Activated B cell treated with CpG ODN at 0.5 μM for 24 hours (primary cell): Measurements from ENCODE around the gene COPG1. TPM values are rescaled to one million over a fixed set of nuclear protein-coding genes. Genes with fewer than 3 reads are reported as not detected.
"Not testable (repeated sequence)": the region's sequence is repeated elsewhere in the genome, so short reads cannot be mapped to it uniquely, and the experiment has no call there.

Experiments used
- ATAC-seq: fragments of 200-7000 bp; cut with Tn5 transposase; one replicate; pipeline ENCODE4 v1.10.0; 2021; ENCODE audit warnings: low read depth, mild to moderate bottlenecking, moderate library complexity
- CTCF ChIA-PET: fragments of 350-600 bp; sonication (Branson Sonifier 250); formaldehyde crosslinking; loops from one replicate; lab custom pipeline; 2021; ENCODE audit warnings: antibody characterized with exemption; lab: Charles Lee
- POLR2A ChIA-PET: fragments of 350-600 bp; sonication (Branson Sonifier 250); formaldehyde crosslinking; loops from one replicate; lab custom pipeline; 2021; ENCODE audit warnings: antibody characterized with exemption; lab: Charles Lee
- DNase-seq: peaks from one replicate; pipeline ENCODE4 v3.0.0; 2022
- H3K27ac Mint-ChIP-seq: one replicate; pipeline ENCODE4 v1.8.0; 2020; ENCODE audit warnings: mixed read lengths
- H3K27me3 Mint-ChIP-seq: one replicate; pipeline ENCODE4 v1.8.0; 2021; ENCODE audit warnings: mixed read lengths
- H3K36me3 Mint-ChIP-seq: one replicate; pipeline ENCODE4 v1.8.0; 2021; ENCODE audit warnings: low read depth, mixed read lengths
- H3K4me1 Mint-ChIP-seq: one replicate; pipeline ENCODE4 v1.8.0; 2021; ENCODE audit warnings: mixed read lengths
- H3K4me3 Mint-ChIP-seq: one replicate; pipeline ENCODE4 v1.8.0; 2020; ENCODE audit warnings: mild to moderate bottlenecking, mixed read lengths
- H3K9me3 Mint-ChIP-seq: one replicate; pipeline ENCODE4 v1.8.0; 2020; ENCODE audit warnings: mixed read lengths
- CTCF ChIP-seq: fragments of 200-600 bp; IDR thresholded peaks from one replicate; pipeline ENCODE4 v1.8.0; 2022; ENCODE audit warnings: antibody characterized with exemption, mild to moderate bottlenecking
- intact Hi-C: fragments of 100-400 bp; cut with micrococcal nuclease; formaldehyde crosslinking; loops from one replicate; pipeline ENCODE4 v1.15.1; 2024
- total RNA-seq: library from RNA; stranded (reverse); gene quantifications from 2 replicates; pipeline ENCODE4 v1.2.3, GENCODE V29; 2022

Gene COPG1
- total RNA-seq, 1 donor from 2014 or later, result 101 TPM

- Mint-ChIP-seq H3K4me3 (no peak overlapping the region), H3K9me3 (no peaks in the 10 kb centered on the region), H3K4me1 (no peaks in the 10 kb centered on the region), H3K27ac (no peak overlapping the region), H3K36me3 (no peaks in the 10 kb centered on the region), H3K27me3 (peaks cover 3% of the 10 kb centered on the region)
- intact Hi-C loops, result no loop called here
- ChIA-PET CTCF (no interaction called here), POLR2A (no interaction called here)
- DNase-seq (no peak), ATAC-seq (no peak)
- TF ChIP-seq CTCF, result no peak
Observed at GRCh38 chr3:129211772-129212171, 37.6 kb upstream of the COPG1 start.

- Mint-ChIP-seq H3K9me3 (no peaks in the 10 kb centered on the region), H3K27ac (no peak overlapping the region)
- no peak for TF ChIP-seq CTCF
Observed at GRCh38 chr3:129213238-129213637, 36.2 kb upstream of the COPG1 start.

GRCh38 chr3:129218742-129219141 is 30.7 kb upstream of the COPG1 start:
- H3K27ac Mint-ChIP-seq, result no peak overlapping the region
- H3K4me1 Mint-ChIP-seq, result no peaks in the 10 kb centered on the region
- DNase-seq (no peak), ATAC-seq (no peak)
- H3K36me3 Mint-ChIP-seq, result no peaks in the 10 kb centered on the region
- no peaks in the 10 kb centered on the region for H3K9me3 Mint-ChIP-seq
- intact Hi-C loops, result no loop called here
- TF ChIP-seq CTCF, result no peak
- ChIA-PET POLR2A (interaction anchor here (0.7 kb wide), 2 partner anchors 18 to 57 kb away, joined by 4 to 9 read pairs; no protein-coding TSS in a partner anchor), CTCF (no interaction called here)
- no peak overlapping the region for H3K4me3 Mint-ChIP-seq
- H3K27me3 Mint-ChIP-seq, result no peaks in the 10 kb centered on the region

More at GRCh38 chr3:129213238-129213637, 36.2 kb upstream of the COPG1 start:
- ATAC-seq (no peak), DNase-seq (no peak)
- ChIA-PET POLR2A (no interaction called here), CTCF (no interaction called here)
- intact Hi-C loops, result no loop called here
- Mint-ChIP-seq H3K4me3 (no peak overlapping the region), H3K4me1 (no peaks in the 10 kb centered on the region), H3K36me3 (no peaks in the 10 kb centered on the region), H3K27me3 (peaks cover 3% of the 10 kb centered on the region)

GRCh38 chr3:129224387-129224786 is 25.0 kb upstream of the COPG1 start:
- H3K4me3 Mint-ChIP-seq, H3K27ac Mint-ChIP-seq, ATAC-seq, H3K27me3 Mint-ChIP-seq, intact Hi-C loops, DNase-seq, H3K9me3 Mint-ChIP-seq, H3K36me3 Mint-ChIP-seq: not testable (repeated sequence)
- H3K4me1 Mint-ChIP-seq, result peaks cover 25% of the 10 kb centered on the region
- CTCF ChIA-PET, result interaction anchor here (1.0 to 1.2 kb wide), 2 partner anchors 19 to 21 kb away, joined by 3 to 6 read pairs; no protein-coding TSS in a partner anchor
- POLR2A ChIA-PET, result interaction anchor here (0.5 to 3.1 kb wide), 5 partner anchors 10 to 314 kb away, joined by 3 to 19 read pairs (median 4); no protein-coding TSS in a partner anchor

- Mint-ChIP-seq H3K27me3 (no peaks in the 10 kb centered on the region), H3K36me3 (no peaks in the 10 kb centered on the region), H3K27ac (no peak overlapping the region), H3K9me3 (no peaks in the 10 kb centered on the region), H3K4me3 (no peak overlapping the region), H3K4me1 (peaks cover 29% of the 10 kb centered on the region)
- DNase-seq (no peak), ATAC-seq (no peak)
- intact Hi-C loops, result no loop called here
- TF ChIP-seq CTCF, result no peak
- POLR2A ChIA-PET, result interaction anchor here (0.5 to 3.1 kb wide), 5 partner anchors 9 to 315 kb away, joined by 3 to 19 read pairs (median 3); no protein-coding TSS in a partner anchor
- CTCF ChIA-PET, result interaction anchor here (1.2 kb wide), 1 partner anchor 21 kb away, joined by 6 read pairs; no protein-coding TSS in a partner anchor
Observed at GRCh38 chr3:129224984-129225393, 24.4 kb upstream of the COPG1 start.
